OCI-LY7 (cell line): ENCODE results near the gene DGKZ.

Source experiments
- EZH2phosphoT487 ChIP-seq: fragments of 200-600 bp; sonication (generic); IDR thresholded peaks from 2 replicates; pipeline ENCODE4 v1.6.1; 2018; ENCODE audit warnings: low read depth, borderline replicate concordance, mild to moderate bottlenecking, mixed run types, antibody characterized with exemption, low read length, moderate library complexity, mixed read lengths
- TF ChIP-seq, protein P1 (sequence below): fragments of 200-600 bp; sonication (generic); conservative IDR thresholded peaks from 2 replicates; pipeline ENCODE4 v1.5.1; 2014; ENCODE audit warnings: mild to moderate bottlenecking, antibody characterized with exemption, low read length, moderate library complexity, mixed read lengths

DNA sequence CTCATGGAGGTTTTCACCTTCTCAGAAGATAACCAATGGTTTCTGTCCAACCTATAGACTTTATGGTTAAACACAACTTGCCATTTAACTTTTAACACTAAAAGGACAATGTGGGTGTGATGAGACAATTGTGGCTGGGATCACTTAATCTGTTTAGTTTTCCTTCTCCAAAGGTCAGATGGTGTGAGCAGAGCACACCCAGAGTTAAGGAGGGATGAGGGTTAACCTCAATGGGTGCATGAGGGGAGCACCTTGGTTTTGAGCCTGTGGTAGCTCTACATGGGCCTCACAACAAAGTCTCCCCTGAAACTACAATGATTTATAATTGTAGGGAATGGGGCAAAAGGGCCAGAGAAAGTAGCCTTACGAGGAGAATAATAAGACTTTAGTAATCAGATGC lies 73.2 kb downstream of the DGKZ start:
- TF ChIP-seq, protein P1, sequence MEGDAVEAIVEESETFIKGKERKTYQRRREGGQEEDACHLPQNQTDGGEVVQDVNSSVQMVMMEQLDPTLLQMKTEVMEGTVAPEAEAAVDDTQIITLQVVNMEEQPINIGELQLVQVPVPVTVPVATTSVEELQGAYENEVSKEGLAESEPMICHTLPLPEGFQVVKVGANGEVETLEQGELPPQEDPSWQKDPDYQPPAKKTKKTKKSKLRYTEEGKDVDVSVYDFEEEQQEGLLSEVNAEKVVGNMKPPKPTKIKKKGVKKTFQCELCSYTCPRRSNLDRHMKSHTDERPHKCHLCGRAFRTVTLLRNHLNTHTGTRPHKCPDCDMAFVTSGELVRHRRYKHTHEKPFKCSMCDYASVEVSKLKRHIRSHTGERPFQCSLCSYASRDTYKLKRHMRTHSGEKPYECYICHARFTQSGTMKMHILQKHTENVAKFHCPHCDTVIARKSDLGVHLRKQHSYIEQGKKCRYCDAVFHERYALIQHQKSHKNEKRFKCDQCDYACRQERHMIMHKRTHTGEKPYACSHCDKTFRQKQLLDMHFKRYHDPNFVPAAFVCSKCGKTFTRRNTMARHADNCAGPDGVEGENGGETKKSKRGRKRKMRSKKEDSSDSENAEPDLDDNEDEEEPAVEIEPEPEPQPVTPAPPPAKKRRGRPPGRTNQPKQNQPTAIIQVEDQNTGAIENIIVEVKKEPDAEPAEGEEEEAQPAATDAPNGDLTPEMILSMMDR, result no peak
- no peak for TF ChIP-seq EZH2phosphoT487
